Iris pigment epithelial cell (primary cell): Measurements from ENCODE around the gene HEATR3.
"Not testable (repeated sequence)": the region's sequence is repeated elsewhere in the genome, so short reads cannot be mapped to it uniquely, and the experiment has no call there.

ENCODE experiments used
- DNase-seq: peaks from one replicate; pipeline ENCODE4 v3.0.0-alpha.2; 2011; ENCODE audit warnings: low read depth

HEATR3 gene

GRCh38 chr16:50099957-50100648 lies 34.3 kb downstream of the HEATR3 start:
- DNase-seq = no peak

DNA sequence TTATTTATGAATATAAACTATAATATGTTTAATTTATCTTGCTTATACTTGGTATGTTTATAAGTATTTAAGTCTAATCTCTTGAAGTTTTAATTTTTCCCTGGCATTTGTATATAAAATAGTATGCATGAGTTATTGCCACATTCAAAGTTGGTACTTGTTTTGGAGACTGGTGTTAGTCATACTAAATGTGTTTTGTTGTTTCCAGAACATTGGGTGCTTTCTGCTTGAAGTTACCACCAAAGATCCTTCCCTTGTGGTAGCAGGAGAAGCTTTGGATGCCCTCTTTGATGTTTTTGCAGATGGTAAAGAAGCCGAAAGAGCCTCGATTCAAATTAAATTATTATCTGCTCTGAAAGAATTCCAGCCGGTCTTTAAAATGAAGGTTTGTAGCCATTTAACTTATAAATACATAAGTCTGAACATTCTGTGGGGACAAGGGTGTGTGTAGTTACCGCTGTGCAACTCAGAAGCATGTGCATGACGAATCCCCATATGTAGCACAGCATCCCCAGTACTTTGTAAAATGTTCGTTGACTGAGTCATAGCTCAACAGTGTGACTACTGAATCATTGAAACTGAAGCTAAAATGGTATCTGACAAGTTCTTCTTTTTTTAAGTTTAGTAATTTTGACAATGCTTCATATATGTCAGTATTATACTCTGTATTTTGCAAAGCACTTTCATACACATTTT lies 36.4 kb downstream of the HEATR3 start:
- peak; percentile 89 for DNase-seq

- DNase-seq = peak; percentile 89
Measured at GRCh38 chr16:50103764-50104163, 38.0 kb downstream of the HEATR3 start.

- no peak for DNase-seq
Measured at GRCh38 chr16:50114357-50115129, 48.8 kb downstream of the HEATR3 start.

GRCh38 chr16:50120711-50121110 lies 54.9 kb downstream of the HEATR3 start:
- no peak for DNase-seq

- no peak for DNase-seq
Measured at GRCh38 chr16:50121278-50121677, 55.5 kb downstream of the HEATR3 start.

DNA sequence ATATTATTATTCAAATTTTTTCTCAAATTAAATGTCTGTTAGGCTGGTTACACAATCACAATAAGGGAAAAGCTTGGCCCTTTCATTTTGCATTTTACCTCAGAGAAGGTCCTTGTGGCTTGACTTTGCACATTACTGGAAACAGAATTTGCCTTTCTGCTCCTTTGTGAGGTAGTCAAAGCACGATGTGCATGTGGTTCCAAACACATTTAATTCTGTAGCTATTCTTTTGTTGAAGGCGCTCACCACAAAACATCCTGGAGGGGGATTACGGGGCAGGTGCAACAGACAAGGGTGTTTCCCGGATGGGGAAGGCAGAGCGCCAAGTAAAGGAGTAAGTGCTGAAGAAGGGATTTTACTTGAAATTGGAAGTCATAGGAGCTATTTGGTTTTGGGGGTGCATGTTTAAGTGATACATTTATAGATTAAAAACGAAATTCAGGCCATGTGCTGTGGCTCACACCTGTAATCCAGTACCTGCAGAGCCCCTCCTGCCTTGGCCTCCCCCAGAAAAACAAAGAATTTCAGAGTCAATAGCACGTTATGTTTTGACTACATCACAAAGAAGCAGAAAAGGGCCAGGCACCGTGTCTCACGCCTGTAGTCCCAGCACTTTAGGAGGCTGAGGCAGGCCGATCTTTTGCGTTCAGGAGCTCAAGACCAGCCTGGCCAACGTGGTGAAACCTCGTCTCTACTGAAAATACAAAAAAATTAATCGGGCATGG lies 56.1 kb downstream of the HEATR3 start:
- DNase-seq = no peak

- DNase-seq = no peak
Measured at GRCh38 chr16:50123417-50123816, 57.6 kb downstream of the HEATR3 start.

DNA sequence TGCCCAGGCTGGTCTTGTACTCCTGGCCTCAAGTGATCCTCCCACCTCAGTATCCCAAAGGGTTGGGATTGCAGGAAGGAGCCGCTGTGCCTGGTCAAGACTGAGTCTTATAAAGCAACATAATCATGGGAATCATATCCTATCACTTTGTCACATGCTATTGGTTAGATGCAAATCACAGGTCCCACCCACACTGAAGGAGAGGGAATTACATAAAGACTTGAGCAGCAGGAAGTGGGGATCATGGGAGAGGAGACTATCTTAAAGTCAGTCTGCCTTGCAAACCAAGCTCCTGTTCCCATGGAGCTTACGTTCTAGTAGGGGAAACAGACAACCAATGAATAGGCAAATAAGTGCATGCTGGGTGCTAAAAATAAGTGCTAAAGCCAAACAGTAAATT lies 59.0 kb downstream of the HEATR3 start:
- no peak for DNase-seq

DNA sequence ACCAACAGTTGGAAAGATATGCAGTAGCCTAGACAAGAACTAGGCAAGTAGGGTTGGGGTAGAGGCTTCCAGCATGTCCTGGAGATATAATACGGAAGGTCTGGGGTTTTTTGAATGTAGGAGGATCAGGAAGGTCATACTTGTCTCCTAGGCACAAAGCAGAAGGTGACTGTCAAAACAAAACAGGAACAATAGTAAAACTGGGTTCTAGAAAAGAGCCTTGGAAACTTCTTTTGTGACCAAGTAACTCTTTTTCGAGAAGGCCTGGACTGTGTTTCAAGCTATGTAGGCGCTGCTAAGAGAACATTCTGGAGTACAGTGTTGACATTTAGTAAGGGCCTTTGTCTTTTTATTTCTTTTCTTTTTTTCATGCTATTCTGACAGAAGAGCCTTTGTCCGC lies 60.4 kb downstream of the HEATR3 start:
- DNase-seq = no peak

DNA sequence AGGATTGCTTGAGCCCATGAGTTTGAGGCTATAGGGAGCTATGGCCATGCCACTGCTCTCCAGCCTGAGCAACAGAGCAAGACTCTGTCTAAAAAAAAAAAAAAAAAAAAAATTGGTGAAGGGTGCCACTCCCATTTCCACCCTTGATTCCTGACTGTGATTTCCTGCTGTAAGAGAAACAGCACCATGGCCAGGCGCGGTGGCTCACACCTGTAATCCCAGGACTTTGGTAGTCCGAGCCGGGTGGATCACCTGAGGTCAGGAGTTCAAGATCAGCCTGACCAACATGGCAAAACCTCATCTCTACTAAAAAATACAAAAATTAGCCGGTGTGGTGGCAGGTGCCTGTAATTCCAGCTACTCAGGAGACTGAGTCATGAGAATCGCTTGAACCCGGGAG lies 66.8 kb downstream of the HEATR3 start:
- DNase-seq = not testable (repeated sequence)

DNA sequence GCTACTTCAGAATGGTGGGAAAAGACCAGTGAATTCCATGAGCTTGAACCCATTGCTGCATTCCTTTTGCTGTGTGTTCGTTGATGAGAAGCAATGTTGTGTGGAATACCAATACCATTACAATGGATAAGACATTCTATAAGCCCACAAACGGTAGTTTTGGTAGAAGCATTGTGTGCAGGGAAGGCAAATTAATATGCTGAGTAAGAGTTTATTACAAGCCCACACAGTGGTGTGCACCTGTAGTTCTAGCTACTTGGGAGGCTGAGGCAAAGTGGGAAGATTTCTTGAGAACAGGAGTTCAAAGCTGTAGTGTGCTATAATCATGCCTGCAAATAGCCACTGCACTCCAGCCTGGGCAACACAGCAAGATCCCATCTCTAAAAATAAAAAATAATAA lies 67.4 kb downstream of the HEATR3 start:
- no peak for DNase-seq

DNA sequence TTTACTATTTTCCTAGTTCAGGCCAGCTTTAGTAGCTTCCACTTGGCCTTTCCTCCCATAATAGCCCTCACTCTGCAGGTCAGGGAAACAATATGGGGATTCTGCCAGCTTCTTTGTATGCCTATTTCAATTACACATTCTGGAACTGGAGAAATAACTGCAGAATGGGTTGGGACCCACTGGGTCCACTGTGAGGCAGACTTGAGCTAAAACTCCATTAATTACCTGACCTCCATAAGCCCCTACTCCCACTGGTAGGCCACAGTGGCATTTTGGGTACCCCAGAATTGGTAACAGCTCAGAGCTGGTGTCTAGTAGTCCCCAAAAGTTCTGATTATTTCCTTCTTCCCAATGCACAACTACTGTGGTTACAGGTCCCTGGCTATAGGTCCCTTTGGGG lies 70.6 kb downstream of the HEATR3 start:
- no peak for DNase-seq

DNA sequence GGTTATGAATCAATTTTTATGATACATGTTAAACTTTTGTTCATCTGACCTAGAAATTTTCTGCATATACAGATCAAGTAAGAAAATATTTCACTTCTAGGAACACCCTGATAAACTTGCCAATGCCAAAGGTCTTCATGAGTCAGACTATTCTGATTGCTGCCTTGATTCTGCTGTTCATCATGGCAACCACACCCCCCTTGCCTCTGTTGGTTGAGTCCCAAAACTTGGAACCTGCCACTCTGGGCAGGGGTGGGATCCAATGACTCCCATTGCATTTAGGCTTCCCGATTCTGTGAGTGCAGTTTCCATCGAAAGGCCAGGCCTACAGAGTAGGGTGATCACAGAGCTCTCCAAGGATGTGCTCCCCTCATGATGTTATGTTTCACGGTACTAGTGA lies 71.5 kb downstream of the HEATR3 start:
- DNase-seq = no peak

- DNase-seq = no peak
Measured at GRCh38 chr16:50139580-50139979, 73.8 kb downstream of the HEATR3 start.

DNA sequence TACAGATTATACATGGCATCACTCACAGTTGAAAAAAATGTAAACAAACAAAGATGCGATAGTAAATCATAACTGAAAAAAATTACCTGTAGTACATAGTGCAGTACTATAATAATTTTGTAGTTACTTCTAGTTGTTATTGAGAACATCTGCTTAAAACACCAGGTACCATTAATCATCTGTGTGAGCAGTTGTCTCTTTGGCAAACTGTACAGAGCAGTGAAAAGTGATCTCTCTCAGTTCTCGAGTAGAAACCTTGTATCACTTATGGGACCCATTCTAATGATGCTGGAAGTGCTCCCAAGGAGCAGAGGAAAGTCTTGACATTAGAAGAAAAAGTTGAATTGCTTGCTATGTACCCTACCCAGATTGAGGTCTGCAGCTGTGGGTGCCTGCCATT lies 78.4 kb downstream of the HEATR3 start:
- no peak for DNase-seq

DNA sequence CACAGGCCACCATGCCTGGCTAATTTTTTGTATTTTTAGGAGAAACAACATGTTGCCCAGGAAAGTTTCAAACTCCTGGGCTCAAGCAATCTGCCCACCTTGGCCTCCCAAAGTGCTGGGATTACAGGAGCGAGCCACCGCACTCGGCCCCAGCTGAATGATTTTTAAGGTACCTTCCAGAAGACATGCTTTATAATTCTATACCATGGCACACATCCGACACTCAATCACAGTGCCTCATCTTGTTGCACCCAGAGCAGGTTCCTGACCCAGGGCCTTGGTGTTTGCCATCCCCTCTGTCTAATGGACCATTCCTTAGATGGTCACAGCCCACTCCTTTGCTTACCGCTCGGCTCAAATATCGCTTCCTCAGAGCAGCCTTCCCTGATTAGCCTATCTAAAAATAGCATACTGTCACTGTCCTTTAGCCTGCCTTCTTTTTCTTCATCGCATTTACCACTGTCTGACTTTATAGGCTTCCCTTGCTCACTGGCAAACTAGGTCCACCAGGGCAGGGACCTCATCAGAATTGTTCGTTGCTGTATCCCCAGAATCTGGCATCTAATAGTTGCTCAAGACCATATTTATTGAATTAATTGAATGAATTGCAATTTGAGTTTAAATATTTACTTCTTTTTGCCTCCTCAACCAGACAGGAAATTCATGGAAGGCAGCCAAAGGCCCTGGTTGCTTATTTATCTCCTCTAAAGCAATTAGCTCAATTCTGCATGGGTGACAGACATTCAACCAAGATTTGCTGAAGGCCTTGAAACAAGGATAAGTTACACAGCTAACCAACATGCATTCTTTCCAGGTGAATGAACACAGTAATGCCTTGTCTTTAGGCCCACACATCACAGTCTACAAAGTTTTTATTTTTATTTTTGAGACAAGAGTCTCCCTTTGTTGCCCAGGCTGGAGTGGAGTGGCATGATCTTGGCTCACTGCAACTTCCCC lies 81.0 kb downstream of the HEATR3 start:
- DNase-seq = peak; percentile 27

- no peak for DNase-seq
Measured at GRCh38 chr16:50151322-50151721, 85.6 kb downstream of the HEATR3 start.

GRCh38 chr16:50151756-50152155 lies 86.0 kb downstream of the HEATR3 start:
- DNase-seq = no peak

GRCh38 chr16:50152351-50152806 lies 86.6 kb downstream of the HEATR3 start:
- DNase-seq = peak; percentile 43
